HG02852 (cell line): ENCODE data around the gene USP6NL.
"Not testable (repeated sequence)": the region's sequence is repeated elsewhere in the genome, so short reads cannot be mapped to it uniquely, and the experiment has no call there.

Experiments used
- ATAC-seq: cut with Tn5 transposase; IDR thresholded peaks from one replicate; pipeline ENCODE4 v1.9.1; 2021; ENCODE audit warnings: mild to moderate bottlenecking, moderate library complexity; ENCODE audit not compliant: unreplicated experiment

The USP6NL gene

GRCh38 chr10:11448545-11449244 lies 162.8 kb downstream of the USP6NL start:
- peak; percentile 79 for ATAC-seq

- peak; percentile 54 for ATAC-seq
These were observed 163.3 kb downstream of the USP6NL start for GRCh38 chr10:11448190-11448544.

- ATAC-seq = no peak
These were observed 163.9 kb downstream of the USP6NL start for GRCh38 chr10:11447586-11447985.

- no peak for ATAC-seq
These were observed 164.6 kb downstream of the USP6NL start for GRCh38 chr10:11446864-11447263.

GRCh38 chr10:11446133-11446532 lies 165.3 kb downstream of the USP6NL start:
- no peak for ATAC-seq

- no peak for ATAC-seq
These were observed 166.8 kb downstream of the USP6NL start for GRCh38 chr10:11444531-11445228.

- ATAC-seq = no peak
These were observed 167.3 kb downstream of the USP6NL start for GRCh38 chr10:11444155-11444530.

GRCh38 chr10:11443468-11444154 lies 167.8 kb downstream of the USP6NL start:
- no peak for ATAC-seq

GRCh38 chr10:11442001-11442773 lies 169.3 kb downstream of the USP6NL start:
- no peak for ATAC-seq

GRCh38 chr10:11441151-11441535 lies 170.3 kb downstream of the USP6NL start:
- ATAC-seq = no peak

GRCh38 chr10:11440250-11441150 lies 170.9 kb downstream of the USP6NL start:
- ATAC-seq = peak; percentile 61

- ATAC-seq = no peak
These were observed 171.9 kb downstream of the USP6NL start for GRCh38 chr10:11439523-11440053.

- ATAC-seq = no peak
These were observed 173.9 kb downstream of the USP6NL start for GRCh38 chr10:11437391-11438142.

- not testable (repeated sequence) for ATAC-seq
These were observed 175.0 kb downstream of the USP6NL start for GRCh38 chr10:11436445-11436844.

GRCh38 chr10:11435581-11435981 lies 175.9 kb downstream of the USP6NL start:
- ATAC-seq = no peak

- no peak for ATAC-seq
These were observed 177.1 kb downstream of the USP6NL start for GRCh38 chr10:11434324-11434723.

GRCh38 chr10:11433657-11434056 lies 177.8 kb downstream of the USP6NL start:
- no peak for ATAC-seq

GRCh38 chr10:11431216-11431555 lies 180.3 kb downstream of the USP6NL start:
- ATAC-seq = no peak

- ATAC-seq = no peak
These were observed 180.8 kb downstream of the USP6NL start for GRCh38 chr10:11430421-11431215.
